PC-3 (cell line): ENCODE measurements around the gene PARN. TPM values are rescaled to one million over a fixed set of nuclear protein-coding genes. Genes with fewer than 3 reads are reported as not detected.

Source experiments
- ATAC-seq: fragments of 200-7000 bp; cut with Tn5 transposase; 2 replicates; pipeline ENCODE4 v1.9.1; 2020; ENCODE audit warnings: mild to moderate bottlenecking, moderate library complexity
- BruUV-seq: library from RNA; stranded (reverse); fragments of 400-500 nt; replicated peaks from 2 replicates; lab custom pipeline; 2021; lab: Mats Ljungman, UMichigan
- CTCF ChIA-PET: fragments of 300-600 bp; sonication (Branson Sonifier 250); formaldehyde crosslinking; loops from one replicate; lab custom pipeline; 2022; ENCODE audit warnings: antibody characterized with exemption; lab: Charles Lee
- POLR2A ChIA-PET: fragments of 300-600 bp; sonication (Branson Sonifier 250); formaldehyde crosslinking; loops from one replicate; lab custom pipeline; 2022; ENCODE audit warnings: antibody characterized with exemption; ENCODE audit not compliant: unreplicated experiment; lab: Charles Lee
- DNase-seq: peaks from one replicate; pipeline ENCODE4 v3.0.0-alpha.2; 2015
- H2AFZ ChIP-seq: fragments of 300-600 bp; sonication (generic); 2 replicates; pipeline ENCODE4 v1.6.0; 2016; ENCODE audit warnings: antibody characterized with exemption, low read length
- H3F3A ChIP-seq: fragments of 300-600 bp; sonication (generic); one replicate; pipeline ENCODE4 v1.6.0; 2017; ENCODE audit warnings: antibody characterized with exemption, low read length, control low read depth, mild to moderate bottlenecking; ENCODE audit not compliant: unreplicated experiment
- H3K27ac ChIP-seq: fragments of 300-600 bp; sonication (generic); 2 replicates; pipeline ENCODE4 v1.5.1; 2016; ENCODE audit warnings: mild to moderate bottlenecking, low read length
- H3K27me3 ChIP-seq: fragments of 300-600 bp; sonication (generic); 2 replicates; pipeline ENCODE4 v1.6.1; 2016; ENCODE audit warnings: low read length, mixed read lengths
- H3K36me3 ChIP-seq: fragments of 300-600 bp; sonication (generic); 2 replicates; pipeline ENCODE4 v1.6.1; 2016; ENCODE audit warnings: low read depth, mixed run types, low read length, mixed read lengths
- H3K4me1 ChIP-seq: fragments of 300-600 bp; sonication (generic); 2 replicates; pipeline ENCODE4 v1.5.1; 2016; ENCODE audit warnings: low read length; ENCODE audit not compliant: insufficient read depth
- H3K4me2 ChIP-seq: fragments of 300-600 bp; sonication (generic); 2 replicates; pipeline ENCODE4 v1.6.0; 2016; ENCODE audit warnings: low read length
- H3K4me3 ChIP-seq: fragments of 300-600 bp; sonication (generic); 2 replicates; pipeline ENCODE4 v1.5.1; 2016; ENCODE audit warnings: mild to moderate bottlenecking, low read length, mixed read lengths
- H3K79me2 ChIP-seq: fragments of 300-600 bp; sonication (generic); 2 replicates; pipeline ENCODE4 v1.6.1; 2017; ENCODE audit warnings: low read length, mixed read lengths
- H3K9ac ChIP-seq: fragments of 300-600 bp; sonication (generic); 2 replicates; pipeline ENCODE4 v1.6.0; 2016; ENCODE audit warnings: mild to moderate bottlenecking, low read length
- H3K9me2 ChIP-seq: fragments of 300-600 bp; sonication (generic); replicated peaks from 2 replicates; pipeline ENCODE4 v1.6.1; 2016; ENCODE audit warnings: mixed run types, low read length, mixed read lengths
- H3K9me3 ChIP-seq: fragments of 300-600 bp; sonication (generic); 2 replicates; pipeline ENCODE4 v1.6.1; 2016; ENCODE audit warnings: low read length, mixed read lengths
- H4K20me1 ChIP-seq: fragments of 300-600 bp; sonication (generic); 2 replicates; pipeline ENCODE4 v1.6.1; 2016; ENCODE audit warnings: low read length, mixed read lengths
- CTCF ChIP-seq: fragments of 300-600 bp; sonication (generic); conservative IDR thresholded peaks from 2 replicates; pipeline ENCODE4 v1.5.1; 2017; ENCODE audit warnings: antibody characterized with exemption, low read depth, mild to moderate bottlenecking, low read length
- EZH2 ChIP-seq: fragments of 300-600 bp; sonication (generic); IDR thresholded peaks from one replicate; pipeline ENCODE4 v1.6.1; 2017; ENCODE audit warnings: antibody characterized with exemption, mild to moderate bottlenecking, low read length; ENCODE audit not compliant: unreplicated experiment
- EZH2phosphoT487 ChIP-seq: fragments of 300-600 bp; sonication (generic); IDR thresholded peaks from 2 replicates; pipeline ENCODE4 v1.6.1; 2018; ENCODE audit warnings: mild to moderate bottlenecking, antibody characterized with exemption, low read length, borderline replicate concordance
- intact Hi-C: fragments of 100-400 bp; cut with micrococcal nuclease; formaldehyde crosslinking; loops from 2 replicates; pipeline ENCODE4 v1.9.0; 2023
- total RNA-seq: library from RNA; depleted of rRNA; stranded (reverse); fragments of >200 nt; gene quantifications from 2 replicates; pipeline ENCODE4 v1.2.3, GENCODE V29; 2014

The PARN gene
- total RNA-seq, 1 experiment from 2014 or later = 34.7 TPM

DNA sequence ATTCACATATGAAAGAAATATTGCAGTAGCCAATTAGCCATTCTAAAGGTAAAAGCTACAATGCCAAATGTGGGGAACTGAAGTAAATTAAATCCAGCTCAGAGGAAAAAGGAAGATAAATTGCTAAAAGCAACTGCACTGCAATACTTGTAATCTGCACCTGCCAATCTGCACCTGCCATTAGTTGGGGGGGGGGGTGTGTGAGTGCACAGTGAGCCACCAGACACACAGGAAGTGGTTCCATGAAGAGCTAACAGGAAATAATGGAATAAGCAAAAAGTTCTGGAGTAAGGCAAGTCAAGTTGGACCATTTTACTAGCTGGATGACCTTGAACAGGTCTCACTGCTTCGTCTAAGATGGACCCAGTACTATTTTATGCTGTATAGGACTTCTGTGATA is 191.8 kb downstream of the PARN start:
- intact Hi-C loops = no loop called here
- ChIA-PET POLR2A (no interaction called here), CTCF (interaction anchor here (0.6 kb wide), 1 partner anchor 518 kb away, joined by 11 read pairs; the partner anchor contains the start of gene ERCC4)
- no peak overlapping the region for H3K4me3 ChIP-seq
- BruUV-seq = no TSS peak
- no peaks in the 10 kb centered on the region for H3K36me3 ChIP-seq
- DNase-seq = no peak
- H3F3A ChIP-seq = no peaks in the 10 kb centered on the region
- no peak overlapping the region for H3K4me2 ChIP-seq
- H3K4me1 ChIP-seq = no peaks in the 10 kb centered on the region
- H4K20me1 ChIP-seq = no peaks in the 10 kb centered on the region
- no peaks in the 10 kb centered on the region for H3K79me2 ChIP-seq
- no peak overlapping the region for H3K27ac ChIP-seq
- H3K9ac ChIP-seq = no peak overlapping the region
- no peaks in the 10 kb centered on the region for H3K9me3 ChIP-seq
- no peaks in the 10 kb centered on the region for H3K9me2 ChIP-seq
- ATAC-seq = no peak
- TF ChIP-seq EZH2 (no peak), EZH2phosphoT487 (no peak), CTCF (no peak)
- H3K27me3 ChIP-seq = no peaks in the 10 kb centered on the region
- no peak overlapping the region for H2AFZ ChIP-seq

DNA sequence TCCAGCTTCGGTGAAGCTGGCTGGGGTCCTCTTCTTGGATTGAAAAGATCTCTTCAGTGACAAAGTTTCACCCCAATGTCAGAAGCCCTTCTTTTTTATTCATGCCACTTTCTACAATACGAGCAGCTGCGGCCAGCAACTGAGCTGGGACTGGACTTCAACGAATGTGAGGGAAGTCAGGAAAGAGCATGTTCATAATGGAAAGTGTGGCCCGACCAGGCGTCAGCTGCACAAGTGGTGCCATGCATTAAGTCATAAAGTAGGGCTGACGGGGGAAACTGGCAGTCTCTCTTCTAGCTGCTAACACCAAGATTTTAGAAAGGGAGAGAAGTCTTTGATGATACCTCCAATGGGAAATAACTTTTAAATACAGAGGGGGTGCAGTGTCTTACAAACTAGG is 192.6 kb downstream of the PARN start:
- H3K27ac ChIP-seq = no peak overlapping the region
- BruUV-seq = no TSS peak

More for the DNA sequence above, 192.6 kb downstream of the PARN start:
- Histone ChIP-seq H3K4me1 (no peaks in the 10 kb centered on the region), H3K9ac (no peak overlapping the region), H3K36me3 (no peaks in the 10 kb centered on the region), H3K9me2 (no peaks in the 10 kb centered on the region), H3K4me2 (no peak overlapping the region), H2AFZ (no peak overlapping the region), H4K20me1 (no peaks in the 10 kb centered on the region), H3K79me2 (no peaks in the 10 kb centered on the region), H3K4me3 (no peak overlapping the region), H3F3A (no peaks in the 10 kb centered on the region), H3K9me3 (no peaks in the 10 kb centered on the region), H3K27me3 (no peaks in the 10 kb centered on the region)
- ChIA-PET CTCF (no interaction called here), POLR2A (no interaction called here)
- DNase-seq = no peak
- TF ChIP-seq CTCF = no peak
- no peak for TF ChIP-seq EZH2
- TF ChIP-seq EZH2phosphoT487 = no peak
- intact Hi-C loops = no loop called here
- ATAC-seq = no peak
